ENCODE data around the gene LIN52.

GRCh38 chr14:74231784-74232183 lies 147.0 kb downstream of the LIN52 start:
- no peak for TF ChIP-seq NR1H2 (CRISPR knock-in tag; IDR thresholded peaks at IDR 0.05)
- no peak for TF ChIP-seq CTCF (IDR thresholded peaks at IDR 0.05)
- TF ChIP-seq, protein P1, sequence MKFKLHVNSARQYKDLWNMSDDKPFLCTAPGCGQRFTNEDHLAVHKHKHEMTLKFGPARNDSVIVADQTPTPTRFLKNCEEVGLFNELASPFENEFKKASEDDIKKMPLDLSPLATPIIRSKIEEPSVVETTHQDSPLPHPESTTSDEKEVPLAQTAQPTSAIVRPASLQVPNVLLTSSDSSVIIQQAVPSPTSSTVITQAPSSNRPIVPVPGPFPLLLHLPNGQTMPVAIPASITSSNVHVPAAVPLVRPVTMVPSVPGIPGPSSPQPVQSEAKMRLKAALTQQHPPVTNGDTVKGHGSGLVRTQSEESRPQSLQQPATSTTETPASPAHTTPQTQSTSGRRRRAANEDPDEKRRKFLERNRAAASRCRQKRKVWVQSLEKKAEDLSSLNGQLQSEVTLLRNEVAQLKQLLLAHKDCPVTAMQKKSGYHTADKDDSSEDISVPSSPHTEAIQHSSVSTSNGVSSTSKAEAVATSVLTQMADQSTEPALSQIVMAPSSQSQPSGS (CRISPR knock-in tag; IDR thresholded peaks at IDR 0.05; ENCODE audit: borderline replicate concordance, low read depth), result no peak
- TF ChIP-seq, protein P2, sequence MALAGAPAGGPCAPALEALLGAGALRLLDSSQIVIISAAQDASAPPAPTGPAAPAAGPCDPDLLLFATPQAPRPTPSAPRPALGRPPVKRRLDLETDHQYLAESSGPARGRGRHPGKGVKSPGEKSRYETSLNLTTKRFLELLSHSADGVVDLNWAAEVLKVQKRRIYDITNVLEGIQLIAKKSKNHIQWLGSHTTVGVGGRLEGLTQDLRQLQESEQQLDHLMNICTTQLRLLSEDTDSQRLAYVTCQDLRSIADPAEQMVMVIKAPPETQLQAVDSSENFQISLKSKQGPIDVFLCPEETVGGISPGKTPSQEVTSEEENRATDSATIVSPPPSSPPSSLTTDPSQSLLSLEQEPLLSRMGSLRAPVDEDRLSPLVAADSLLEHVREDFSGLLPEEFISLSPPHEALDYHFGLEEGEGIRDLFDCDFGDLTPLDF (CRISPR knock-in tag; IDR thresholded peaks at IDR 0.05), result no peak
